NB4 (cell line): ENCODE results near the gene SVIL.
"Not testable (repeated sequence)": the region's sequence is repeated elsewhere in the genome, so short reads cannot be mapped to it uniquely, and the experiment has no call there.

Experiments
- CTCF ChIP-seq: IDR thresholded peaks from one replicate; pipeline ENCODE4 v1.5.1; 2012; ENCODE audit warnings: low read depth, low read length
- MAX ChIP-seq: IDR thresholded peaks from 2 replicates; pipeline ENCODE4 v1.6.1; 2011; ENCODE audit warnings: low read depth, low read length

GRCh38 chr10:29587750-29588628, 46.8 kb downstream of the SVIL start:
- not testable (repeated sequence) for TF ChIP-seq MAX, CTCF
